GM18870 (cell line): Measurements from ENCODE around the gene PARD3.

Source experiments
- ATAC-seq: cut with Tn5 transposase; IDR thresholded peaks from one replicate; pipeline ENCODE4 v1.9.1; 2021; ENCODE audit warnings: moderate library complexity; ENCODE audit not compliant: unreplicated experiment

Gene PARD3

GRCh38 chr10:34323192-34323591, 491.9 kb downstream of the PARD3 start:
- no peak for ATAC-seq

DNA sequence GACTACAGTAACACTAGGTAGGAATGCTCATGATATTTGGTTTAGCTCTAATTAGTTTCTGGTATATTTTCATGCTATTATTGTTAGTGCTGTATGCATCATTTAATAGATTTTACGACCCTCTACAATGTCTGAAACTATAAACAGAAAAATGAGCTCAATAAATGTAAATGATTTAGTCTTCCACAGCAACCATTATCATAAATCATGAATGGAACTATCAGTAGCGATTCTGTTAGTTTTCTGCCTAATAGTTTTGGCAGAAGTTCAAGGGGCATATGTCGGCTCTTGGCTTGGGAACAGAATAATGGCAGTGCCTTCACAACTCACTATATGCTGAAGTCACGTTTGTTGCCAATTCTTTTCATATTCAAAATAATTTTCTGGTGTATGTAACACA, 494.8 kb downstream of the PARD3 start:
- no peak for ATAC-seq

- no peak for ATAC-seq
Observed at GRCh38 chr10:34319197-34319846, 495.8 kb downstream of the PARD3 start.

DNA sequence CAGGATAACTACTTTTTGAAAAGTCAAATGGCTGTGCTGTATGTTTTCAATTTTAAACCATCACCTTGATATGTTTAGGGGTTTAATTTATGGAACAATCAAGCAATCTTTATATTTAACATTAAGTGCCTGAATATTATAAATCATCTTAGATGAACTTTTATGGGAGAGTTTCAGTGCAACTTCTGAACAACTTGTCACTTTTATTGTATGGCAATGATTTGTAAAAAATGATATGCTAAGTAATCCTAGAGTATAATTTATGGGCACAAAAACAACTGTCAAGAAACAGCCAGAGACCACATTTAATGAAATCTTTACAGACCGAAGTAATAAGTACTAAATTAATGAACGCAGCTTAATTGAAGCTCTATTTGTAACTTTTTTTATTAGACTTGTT, 498.9 kb downstream of the PARD3 start:
- ATAC-seq, result no peak

DNA sequence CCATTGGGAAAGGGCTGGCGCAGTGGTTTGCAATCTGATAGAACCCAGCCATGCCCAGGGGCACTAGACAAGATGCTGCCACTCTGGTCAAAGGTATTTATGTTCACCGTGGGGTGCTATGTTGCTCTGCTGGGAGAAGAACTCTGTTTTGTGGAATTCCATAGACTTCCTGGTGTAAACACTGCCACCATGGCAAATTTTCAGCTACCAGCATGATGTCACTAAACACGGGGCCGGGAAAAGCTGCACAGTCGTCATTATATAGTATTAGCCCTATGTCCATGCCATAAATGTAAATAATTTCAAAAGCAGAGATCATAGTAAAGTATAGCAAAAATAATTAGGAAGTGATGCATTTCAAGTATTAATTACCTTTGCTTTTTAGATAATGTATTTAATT, 500.6 kb downstream of the PARD3 start:
- no peak for ATAC-seq

- ATAC-seq, result no peak
Observed at GRCh38 chr10:34313888-34314287, 501.2 kb downstream of the PARD3 start.

- ATAC-seq, result no peak
Observed at GRCh38 chr10:34313353-34313752, 501.7 kb downstream of the PARD3 start.

GRCh38 chr10:34311679-34312078, 503.4 kb downstream of the PARD3 start:
- no peak for ATAC-seq

DNA sequence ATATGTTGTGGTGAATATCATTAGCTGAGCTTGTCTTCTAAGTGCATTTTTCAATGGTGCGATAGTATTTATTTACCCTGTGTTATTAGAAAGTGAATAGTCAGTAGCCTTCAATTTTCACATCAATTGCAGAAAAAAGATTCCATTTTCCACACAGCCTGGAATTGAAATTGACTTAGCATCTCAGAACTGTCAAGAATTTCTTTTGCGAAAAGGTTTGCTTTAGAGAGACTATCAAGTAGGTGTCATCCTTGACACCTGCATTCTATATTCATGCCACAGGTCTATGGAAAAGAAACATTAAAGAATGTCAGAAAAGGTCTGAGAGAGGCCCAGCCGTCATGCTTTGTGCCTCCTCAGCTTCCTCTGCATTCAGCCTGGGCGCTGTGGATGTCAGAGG, 504.9 kb downstream of the PARD3 start:
- ATAC-seq, result no peak

DNA sequence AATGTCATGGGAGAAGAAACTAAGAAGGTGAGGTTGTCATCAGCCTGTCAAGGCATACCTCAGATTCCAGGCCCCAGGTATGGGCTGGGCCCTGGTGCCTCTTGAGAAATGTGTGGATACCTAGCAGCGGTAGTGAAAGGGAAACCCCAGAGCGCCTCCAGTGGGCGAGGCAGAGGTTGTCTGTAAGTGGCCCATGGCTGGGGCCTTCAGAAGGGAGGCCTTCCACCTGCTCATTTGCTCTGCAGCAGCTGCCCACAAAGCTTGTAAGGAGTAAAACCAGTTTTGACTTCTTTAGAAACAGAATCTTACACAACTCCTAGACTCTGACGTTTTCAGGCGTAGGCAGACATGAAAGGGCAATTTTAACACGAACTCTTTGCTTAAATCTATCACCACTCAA, 509.9 kb downstream of the PARD3 start:
- ATAC-seq, result no peak

DNA sequence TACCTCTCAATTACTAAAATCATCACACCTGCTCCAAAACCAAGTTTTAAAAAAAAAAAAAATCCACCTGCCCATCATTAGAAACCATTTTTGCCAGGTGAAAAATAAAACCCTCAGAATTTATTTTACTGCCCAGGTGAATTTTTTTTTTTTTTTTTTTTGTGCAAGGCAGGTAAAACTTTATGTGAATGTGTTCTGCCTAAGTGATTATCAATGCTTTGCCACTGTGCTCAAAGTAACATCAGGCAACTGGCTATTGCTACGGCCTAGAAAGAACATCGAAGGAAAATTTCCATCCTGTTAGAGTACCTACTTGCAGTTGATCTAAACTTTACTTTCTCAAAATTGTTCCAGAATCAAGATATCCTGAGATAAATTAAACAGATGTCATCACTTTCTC, 512.1 kb downstream of the PARD3 start:
- ATAC-seq, result no peak

GRCh38 chr10:34299105-34299611, 515.9 kb downstream of the PARD3 start:
- peak; percentile 74 for ATAC-seq

DNA sequence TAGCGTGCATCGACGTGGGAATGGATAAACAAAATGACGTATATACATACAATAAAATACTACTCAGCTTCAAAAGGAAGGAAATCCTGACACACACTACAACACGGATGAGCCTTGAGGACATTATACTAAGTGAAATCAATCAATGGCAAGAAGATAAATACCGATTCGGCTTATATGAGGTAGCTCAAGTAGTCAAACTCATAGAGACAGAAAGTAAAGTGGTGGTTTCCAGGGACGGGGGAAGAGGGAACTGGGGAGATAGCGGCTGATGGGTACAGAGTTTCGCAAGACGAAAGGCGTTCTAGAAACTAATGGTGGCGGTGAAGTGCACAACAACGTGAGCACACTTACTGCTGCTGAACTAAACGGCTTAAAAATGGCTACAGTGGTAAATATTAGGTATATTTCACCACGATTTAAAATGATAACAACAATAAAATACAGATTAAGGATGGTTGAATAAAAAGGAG, 516.7 kb downstream of the PARD3 start:
- ATAC-seq, result no peak

GRCh38 chr10:34297541-34298345, 517.4 kb downstream of the PARD3 start:
- ATAC-seq, result no peak

DNA sequence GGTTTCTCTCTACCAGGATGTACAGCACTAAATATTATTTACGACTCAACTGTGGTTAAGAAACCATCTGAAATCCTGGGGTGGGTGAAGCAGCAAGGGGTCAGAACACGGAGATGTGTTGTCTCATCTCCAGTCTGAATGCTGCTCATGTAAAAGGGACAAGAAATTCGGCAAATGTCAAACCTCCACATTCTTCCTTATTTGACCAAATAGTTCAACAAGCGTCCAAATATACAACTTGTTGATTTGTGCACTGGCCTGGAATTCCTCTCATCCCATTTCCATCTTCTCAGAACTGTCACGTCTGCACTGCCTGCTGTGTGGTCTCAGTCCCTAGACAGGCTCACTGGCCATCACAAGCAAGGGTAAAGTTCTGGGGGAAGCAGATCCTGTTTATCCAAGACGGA, 520.0 kb downstream of the PARD3 start:
- ATAC-seq, result no peak

DNA sequence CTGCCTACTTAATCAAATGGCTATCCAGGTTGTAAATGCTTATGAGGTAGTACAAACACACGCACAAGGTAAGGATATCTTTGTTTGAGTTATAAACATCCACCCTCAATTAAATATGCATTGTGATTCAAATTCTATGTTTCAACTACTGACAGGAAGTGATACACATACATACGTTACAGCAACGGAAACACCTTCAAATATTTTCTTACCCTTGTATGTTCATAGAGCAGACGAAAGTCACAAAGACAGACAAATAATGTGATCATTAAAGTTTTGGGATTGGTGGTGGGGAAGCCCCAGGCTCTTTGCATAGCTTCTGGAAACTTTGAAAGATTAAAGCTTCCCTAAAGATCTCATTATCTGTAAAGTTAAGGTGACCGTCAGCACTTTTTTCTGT, 521.0 kb downstream of the PARD3 start:
- no peak for ATAC-seq

GRCh38 chr10:34292675-34293074, 522.4 kb downstream of the PARD3 start:
- no peak for ATAC-seq

DNA sequence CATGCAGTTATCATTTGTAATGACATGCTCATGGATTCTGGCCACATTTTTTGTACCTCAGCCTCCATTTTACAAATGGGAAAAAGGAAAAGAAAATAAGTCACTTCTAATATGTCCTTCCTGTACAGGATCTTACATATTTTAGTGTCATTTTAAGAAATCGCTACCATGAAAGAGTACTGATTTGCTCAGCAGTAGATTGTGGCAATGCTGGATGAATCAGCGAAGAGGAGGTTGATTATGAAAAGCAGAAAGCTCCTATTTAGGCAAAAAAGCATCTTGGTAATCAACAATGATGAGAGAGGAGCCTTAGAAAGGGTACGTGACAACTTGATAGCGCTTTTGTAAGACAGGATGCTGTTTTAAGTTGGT, 522.9 kb downstream of the PARD3 start:
- ATAC-seq, result no peak

DNA sequence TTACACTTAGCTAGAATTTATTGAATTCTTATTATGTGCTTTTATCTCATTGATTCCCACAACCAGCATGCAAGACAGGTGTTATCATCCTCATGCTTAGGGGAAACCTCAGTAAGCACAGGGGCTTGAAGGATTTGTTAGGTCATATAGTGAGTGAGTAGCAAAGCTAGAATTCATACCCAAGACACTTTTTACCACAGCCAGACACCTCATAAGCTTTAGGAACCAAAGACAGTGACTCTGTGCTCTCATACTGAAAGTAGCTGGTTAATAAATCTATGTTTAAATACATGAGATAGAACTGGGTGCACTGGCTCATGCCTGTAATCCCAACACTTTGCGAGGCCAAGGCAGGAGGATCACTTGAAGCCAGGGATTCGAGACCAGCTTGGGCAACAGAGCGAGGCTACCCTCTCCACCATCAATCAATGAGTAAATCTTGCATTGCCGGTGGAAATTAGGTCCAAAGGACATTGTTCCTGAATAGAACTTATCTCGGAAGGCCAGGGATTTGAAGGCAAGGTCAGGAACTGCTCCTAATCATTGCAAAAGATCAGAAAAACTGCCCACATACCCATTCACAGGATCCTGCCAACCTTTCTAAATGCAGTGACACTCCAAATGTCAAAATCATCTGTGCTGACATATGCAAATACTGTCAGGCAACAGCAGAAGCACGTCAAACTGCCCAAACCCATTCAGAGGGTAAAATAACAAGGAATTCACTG, 523.5 kb downstream of the PARD3 start:
- peak; percentile 96 for ATAC-seq

GRCh38 chr10:34290412-34291081, 524.5 kb downstream of the PARD3 start:
- ATAC-seq, result no peak

DNA sequence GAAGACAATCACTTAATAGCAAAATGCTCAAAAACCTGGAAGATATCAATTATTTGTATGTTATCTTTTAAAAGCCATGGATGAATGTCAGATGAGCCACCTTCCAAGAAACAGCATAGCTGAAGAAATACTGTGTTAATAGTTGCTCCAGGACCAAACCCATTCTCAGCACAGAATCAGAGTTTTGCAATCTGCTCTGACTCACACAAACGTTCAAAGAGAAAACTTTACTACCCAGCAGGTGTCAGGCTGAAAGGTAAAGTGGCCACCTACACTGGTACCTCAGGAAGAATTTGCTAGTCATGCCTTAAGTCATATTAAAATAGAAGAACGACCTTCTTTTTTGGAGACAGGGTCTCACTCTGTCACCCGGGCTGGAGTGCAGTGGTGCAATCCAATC, 526.5 kb downstream of the PARD3 start:
- ATAC-seq, result no peak
